HG03354 (cell line): ENCODE measurements around the gene CEP70.
A peak's percentile ranks its signal among the peaks of the same experiment; 100 is the strongest.
"Not testable (repeated sequence)": the region's sequence is repeated elsewhere in the genome, so short reads cannot be mapped to it uniquely, and the experiment has no call there.

Experiments
- ATAC-seq: cut with Tn5 transposase; IDR thresholded peaks from one replicate; pipeline ENCODE4 v1.9.1; 2021; ENCODE audit warnings: mild to moderate bottlenecking; ENCODE audit not compliant: unreplicated experiment, poor library complexity, severe bottlenecking

The CEP70 gene

GRCh38 chr3:138594150-138594934 lies at the start of gene CEP70:
Gene CEP70, minus strand, starts transcription at chr3:138594260. Its CDS starts 21,333 bp downstream, at chr3:138572927.
- peak; percentile 88 for ATAC-seq

DNA sequence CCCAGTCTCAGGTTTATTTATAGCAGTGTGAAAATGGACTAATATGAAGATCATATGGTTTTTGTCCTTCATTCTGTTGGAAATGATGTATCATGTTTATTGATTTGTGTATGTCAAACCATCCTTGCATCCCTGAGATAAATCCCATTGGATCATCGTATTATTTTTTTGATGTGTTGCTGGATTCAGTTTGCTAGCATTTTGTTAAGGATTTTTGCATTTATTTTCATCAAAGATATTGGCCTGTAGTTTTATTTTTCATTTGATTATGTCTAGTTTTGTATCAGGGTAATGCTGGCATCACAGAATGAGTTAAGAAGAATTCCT lies 48.8 kb upstream of the CEP70 start:
- no peak for ATAC-seq

DNA sequence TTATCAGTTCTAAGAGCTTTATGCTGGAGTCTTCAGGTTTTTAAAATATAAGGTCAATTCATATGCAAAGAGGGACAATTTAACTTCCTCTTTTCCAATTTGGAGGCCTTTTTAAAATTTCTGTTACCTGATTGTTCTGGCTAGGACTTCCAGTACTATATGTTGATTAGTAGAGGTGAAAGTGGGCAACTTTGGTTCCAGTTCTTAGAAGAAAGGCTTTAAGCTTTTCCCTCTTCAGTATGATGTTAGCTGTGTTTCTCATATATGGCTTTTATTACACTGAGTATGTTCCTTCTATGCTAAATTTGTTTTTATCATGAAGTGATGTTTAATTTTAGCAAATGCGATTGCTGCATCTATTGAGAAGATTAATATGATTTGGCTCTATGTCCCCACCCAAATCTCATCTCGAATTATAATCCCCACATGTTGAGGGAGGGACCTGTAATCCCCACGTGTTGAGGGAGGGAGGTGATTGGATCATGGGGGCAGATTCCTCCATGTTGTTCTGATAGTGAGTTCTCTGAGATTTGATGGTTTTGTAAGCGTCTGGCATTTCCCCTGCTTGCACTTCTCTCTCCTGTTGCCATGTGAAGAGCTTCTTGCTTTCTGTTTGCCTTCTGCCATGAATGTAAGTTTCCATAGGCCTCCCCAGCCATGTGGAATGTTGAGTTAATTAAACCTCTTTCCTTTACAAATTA lies 48.3 kb upstream of the CEP70 start:
- no peak for ATAC-seq

- no peak for ATAC-seq
Observed at GRCh38 chr3:138640537-138640936, 46.5 kb upstream of the CEP70 start.

DNA sequence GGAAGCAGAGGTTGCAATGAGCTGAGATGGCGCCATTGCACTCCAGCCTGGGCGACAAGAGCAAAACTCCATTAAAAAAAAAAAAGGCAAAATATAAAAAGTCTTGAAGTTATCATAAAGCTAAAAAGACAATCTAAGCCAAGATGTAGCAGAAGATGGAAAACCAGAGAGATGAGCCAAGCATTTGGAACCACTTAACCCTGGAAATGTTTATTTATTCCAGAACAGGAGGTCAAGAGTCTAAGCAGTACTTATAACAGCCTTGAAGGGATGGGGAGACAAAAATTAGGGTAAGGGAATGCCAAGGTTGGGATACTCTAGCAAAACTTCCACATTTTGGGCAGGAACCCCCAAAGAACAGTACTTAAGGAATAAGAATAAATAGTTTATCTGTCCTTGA lies 44.6 kb upstream of the CEP70 start:
- ATAC-seq: no peak

GRCh38 chr3:138629526-138629925 lies 35.5 kb upstream of the CEP70 start:
- no peak for ATAC-seq

GRCh38 chr3:138625707-138626365 lies 31.8 kb upstream of the CEP70 start:
- no peak for ATAC-seq

DNA sequence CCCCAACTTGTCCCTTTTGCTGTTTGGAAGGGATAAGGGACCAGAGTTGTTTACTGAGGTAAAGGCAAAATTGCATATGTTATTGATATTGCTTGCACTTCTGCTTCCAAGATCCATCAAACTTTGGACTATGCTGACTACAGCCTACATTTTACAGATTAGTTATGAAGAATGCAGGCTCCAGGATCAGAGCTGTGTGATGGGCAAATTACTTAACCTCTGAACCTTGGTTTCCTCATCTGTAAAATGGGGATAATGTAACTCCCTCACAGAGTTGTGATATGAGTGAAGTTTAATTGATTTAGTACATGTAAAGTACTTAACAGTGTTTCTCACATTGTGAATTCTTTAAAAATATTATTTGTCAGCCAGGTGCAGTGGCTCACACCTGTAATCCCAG lies 30.5 kb upstream of the CEP70 start:
- ATAC-seq: no peak

DNA sequence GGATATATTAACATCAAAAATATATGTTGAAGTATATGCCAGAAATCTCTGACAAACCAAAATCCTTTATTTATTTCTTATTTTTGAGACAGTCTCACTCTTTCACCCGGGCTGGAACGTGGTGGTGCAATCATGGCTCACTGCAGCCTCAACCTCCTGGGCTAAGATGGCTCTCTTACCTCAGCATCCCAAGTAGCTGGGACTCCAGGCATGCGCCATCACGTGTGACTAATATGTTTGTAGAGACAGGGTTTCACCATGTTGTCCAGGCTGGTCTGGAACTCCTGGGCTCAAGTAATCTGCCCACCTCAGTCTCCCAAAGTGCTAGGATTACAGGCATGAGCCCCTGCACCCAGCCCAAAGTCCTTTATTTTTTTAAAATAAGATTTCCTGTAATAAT lies 26.4 kb upstream of the CEP70 start:
- ATAC-seq: no peak

- no peak for ATAC-seq
Observed at GRCh38 chr3:138615462-138615861, 21.4 kb upstream of the CEP70 start.

GRCh38 chr3:138609898-138610266 lies 15.8 kb upstream of the CEP70 start:
- ATAC-seq: no peak

GRCh38 chr3:138608322-138609135 lies 14.5 kb upstream of the CEP70 start, which contains the start of gene FAIM:
Gene FAIM, plus strand, starts transcription at chr3:138608771. Its CDS starts 10,956 bp downstream, at chr3:138619727.
- peak; percentile 77 for ATAC-seq

GRCh38 chr3:138604106-138604595 lies 10.1 kb upstream of the CEP70 start:
- not testable (repeated sequence) for ATAC-seq

DNA sequence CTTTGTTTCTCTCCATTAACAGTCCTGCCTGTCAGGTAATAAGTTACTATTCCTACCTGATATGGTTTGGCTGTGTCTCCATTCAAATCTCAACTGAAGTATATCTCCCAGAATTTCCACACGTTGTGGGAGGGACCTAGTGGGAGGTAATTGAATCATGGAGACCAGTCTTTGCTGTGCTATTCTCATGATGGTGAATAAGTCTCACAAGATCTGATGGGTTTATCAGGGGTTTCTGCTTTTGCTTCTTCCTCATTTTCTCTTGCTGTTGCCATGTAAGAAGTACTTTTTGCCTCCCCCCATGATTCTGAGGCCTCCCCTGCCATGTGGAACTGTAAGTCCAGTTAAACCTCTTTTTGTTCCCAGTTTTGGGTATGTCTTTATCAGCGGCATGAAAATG lies 7.6 kb upstream of the CEP70 start:
- ATAC-seq: not testable (repeated sequence)

- ATAC-seq: no peak
Observed at GRCh38 chr3:138600100-138600745, 6.2 kb upstream of the CEP70 start.

GRCh38 chr3:138598534-138598933 lies 4.5 kb upstream of the CEP70 start:
- ATAC-seq: no peak

DNA sequence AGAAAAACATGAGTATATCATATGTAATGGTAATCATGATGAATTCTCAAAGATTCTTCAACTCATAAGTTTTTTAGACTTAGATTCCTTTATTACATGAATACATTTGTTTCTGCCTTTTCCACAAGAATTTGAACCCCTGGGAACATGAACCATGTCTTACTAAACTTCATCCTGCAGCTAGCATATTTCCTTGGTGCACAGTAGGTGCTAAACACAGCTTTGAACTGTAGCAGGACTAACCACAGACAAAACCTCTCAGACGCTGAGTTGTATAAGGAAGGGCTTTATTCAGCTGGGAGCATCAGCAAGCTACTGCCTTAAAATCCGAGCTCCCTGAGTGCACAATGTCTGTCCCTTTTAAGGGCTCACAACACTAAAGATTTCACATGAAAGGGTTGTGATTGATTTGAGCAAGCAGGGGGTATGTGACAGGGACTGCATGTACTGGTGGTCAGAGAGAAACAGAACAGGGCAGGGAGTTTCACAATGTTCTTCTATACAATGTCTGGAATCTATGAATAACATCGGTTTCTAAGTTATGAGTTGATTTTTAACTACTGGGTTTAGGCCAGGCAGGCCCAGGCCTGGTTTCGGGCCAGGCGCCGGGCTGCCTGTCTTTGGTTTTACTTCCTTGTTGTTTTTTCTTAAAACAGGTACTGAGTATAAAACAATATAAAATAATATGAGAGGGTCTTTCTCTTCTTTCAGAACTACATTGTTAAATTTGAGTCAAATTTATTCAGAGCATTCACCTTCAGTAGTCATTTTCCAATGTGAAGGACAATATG lies 3.3 kb upstream of the CEP70 start:
- not testable (repeated sequence) for ATAC-seq

DNA sequence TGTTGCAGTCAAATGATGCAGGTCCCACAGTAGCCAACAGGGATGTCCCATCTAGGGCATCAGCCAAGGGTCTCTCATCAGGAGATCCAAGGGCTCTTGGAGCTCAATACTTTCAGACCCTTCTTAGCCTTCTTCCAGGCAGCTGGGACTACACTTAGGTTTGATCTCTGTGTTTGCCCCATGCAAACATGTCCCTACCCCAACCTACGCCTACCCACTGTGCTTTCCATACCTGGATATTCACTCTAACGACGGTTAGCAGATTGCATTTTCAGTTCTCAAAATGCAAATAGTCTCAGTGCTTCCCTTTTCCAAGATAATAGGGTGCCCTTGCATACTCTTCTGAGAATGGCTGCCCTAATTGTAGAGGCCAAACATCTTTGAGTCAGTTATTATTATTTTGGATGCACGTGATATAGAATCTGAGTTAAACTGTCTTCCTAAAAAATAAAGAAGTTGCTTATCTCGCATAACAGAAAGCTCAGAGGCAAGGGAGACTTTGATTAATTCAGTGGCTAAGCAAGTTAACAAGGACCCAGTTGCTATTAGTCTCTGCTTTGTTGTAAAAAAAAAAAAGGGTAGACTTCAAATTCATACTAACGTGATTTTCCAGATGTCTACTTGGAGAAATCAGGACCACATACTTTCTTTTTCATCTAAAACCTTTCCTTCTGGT lies 1.0 kb upstream of the CEP70 start:
- no peak for ATAC-seq
